HepG2 (cell line): ENCODE data around the gene SGIP1. TPM values are rescaled to one million over a fixed set of nuclear protein-coding genes. Genes with fewer than 3 reads are reported as not detected.

ENCODE experiments used
- ATAC-seq: fragments of 200-7000 bp; cut with Tn5 transposase; 3 replicates; pipeline ENCODE4 v1.9.1; 2020; ENCODE audit warnings: mild to moderate bottlenecking, moderate library complexity
- BruUV-seq: library from RNA; stranded (reverse); fragments of 400-500 nt; replicated peaks from 2 replicates; lab custom pipeline; 2021; lab: Mats Ljungman, UMichigan
- CTCF ChIA-PET: fragments of 300-600 bp; formaldehyde crosslinking; extraction: SDS; loops from one replicate; lab custom pipeline; 2021; ENCODE audit warnings: low total read pairs, inconsistent platforms, low intra/inter-chr PET ratio; lab: Yijun Ruan, JAX
- POLR2A ChIA-PET: fragments of 350-600 bp; sonication (Branson Sonifier 250); formaldehyde crosslinking; loops from one replicate; lab custom pipeline; 2020; ENCODE audit warnings: antibody characterized with exemption, inconsistent platforms; lab: Yijun Ruan, JAX
- DNase-seq: peaks from one replicate; pipeline ENCODE4 v3.0.0-alpha.2; 2015; ENCODE audit warnings: low spot score
- FAIRE-seq: peaks from 3 replicates; lab custom pipeline; 2011; peaks lifted over from hg19 to GRCh38; lab: Jason Lieb, UNC
- H2AFZ ChIP-seq: one replicate; pipeline ENCODE4 v1.6.1; 2011; ENCODE audit warnings: low read length, inconsistent platforms
- H3K27ac ChIP-seq: fragments of 300-600 bp; 3 replicates; pipeline ENCODE4 v1.8.0; 2011; ENCODE audit warnings: mixed run types, mild to moderate bottlenecking, mixed read lengths, low read length, inconsistent platforms; ENCODE audit not compliant: insufficient read depth; ENCODE audit errors: extremely low read length
- H3K27me3 ChIP-seq, 2 experiments: fragments of 200-600 bp in 1 of 2; 2 replicates in 1 of 2; 3 replicates in 1 of 2; pipeline versions ENCODE4 v1.6.0 to v1.8.0; 2011; ENCODE audit warnings: low read length in 2 of 2, mild to moderate bottlenecking in 2 of 2, moderate library complexity in 2 of 2, inconsistent platforms in 1 of 2; ENCODE audit not compliant: insufficient read depth in 2 of 2, control insufficient read depth in 1 of 2
- H3K36me3 ChIP-seq, 2 experiments: fragments of 200-600 bp in 1 of 2; replicated peaks in 1 of 2; 2 replicates in 1 of 2; 3 replicates in 1 of 2; pipeline versions ENCODE4 v1.5.1 to v1.8.0; 2011; ENCODE audit warnings: low read length in 2 of 2, inconsistent platforms in 1 of 2; ENCODE audit not compliant: insufficient read depth in 2 of 2, control insufficient read depth in 1 of 2
- H3K4me1 ChIP-seq: 2 replicates; pipeline ENCODE4 v1.5.1; 2012; ENCODE audit warnings: low read length, inconsistent platforms; ENCODE audit not compliant: insufficient read depth
- H3K4me2 ChIP-seq: 2 replicates; pipeline ENCODE4 v1.6.0; 2011; ENCODE audit warnings: low read depth, low read length, inconsistent platforms
- H3K4me3 ChIP-seq, 3 experiments: fragments of 200-600 bp in 1 of 3; sonication (generic), shearing (Covaris generic) in 1 of 3; replicated peaks in 1 of 3; 2 replicates each; pipeline ENCODE4 v1.5.1; 2011 to 2016; ENCODE audit warnings: low read length in 3 of 3, inconsistent platforms in 2 of 3, low read depth in 2 of 3, mild to moderate bottlenecking in 2 of 3, control low read depth in 1 of 3, mixed read lengths in 1 of 3; ENCODE audit not compliant: insufficient read depth in 1 of 3
- H3K79me2 ChIP-seq: one replicate; pipeline ENCODE4 v1.6.1; 2011; ENCODE audit warnings: low read length, inconsistent platforms; ENCODE audit not compliant: insufficient read depth
- H3K9ac ChIP-seq: 2 replicates; pipeline ENCODE4 v1.6.0; 2011; ENCODE audit warnings: mild to moderate bottlenecking, low read depth, low read length, inconsistent platforms; ENCODE audit not compliant: insufficient read depth
- H3K9me3 ChIP-seq: 2 replicates; pipeline ENCODE4 v1.5.1; 2012; ENCODE audit warnings: mild to moderate bottlenecking, low read length
- H4K20me1 ChIP-seq: 2 replicates; pipeline ENCODE4 v1.6.0; 2011; ENCODE audit warnings: inconsistent platforms, mild to moderate bottlenecking, low read length, moderate library complexity; ENCODE audit not compliant: insufficient read depth
- FOSL2 ChIP-seq: sonication (generic); formaldehyde crosslinking; IDR thresholded peaks from 2 replicates; pipeline ENCODE4 v1.4.0; 2020; ENCODE audit warnings: missing genetic modification reagents
- GMEB2 ChIP-seq: IDR thresholded peaks from 2 replicates; pipeline ENCODE4 v1.6.1; 2016; ENCODE audit warnings: missing biosample characterization, missing genetic modification reagents, low read depth
- HMGA1 ChIP-seq: sonication (generic); formaldehyde crosslinking; conservative IDR thresholded peaks from 2 replicates; pipeline ENCODE4 v1.4.0; 2020; ENCODE audit warnings: missing genetic modification reagents
- IRF2 ChIP-seq: IDR thresholded peaks from 2 replicates; pipeline ENCODE4 v1.6.1; 2018; ENCODE audit warnings: missing genetic modification reagents, missing compliant biosample characterization
- JARID2 ChIP-seq: sonication (generic); formaldehyde crosslinking; IDR thresholded peaks from 2 replicates; pipeline ENCODE4 v1.8.1; 2023; ENCODE audit warnings: missing genetic modification reagents, inconsistent platforms; ENCODE audit not compliant: insufficient replicate concordance
- JUND ChIP-seq: sonication (generic); formaldehyde crosslinking; IDR thresholded peaks from 2 replicates; pipeline ENCODE4 v1.8.0; 2022; ENCODE audit warnings: mild to moderate bottlenecking, missing genetic modification reagents
- MXD4 ChIP-seq: IDR thresholded peaks from 2 replicates; pipeline ENCODE4 v1.6.1; 2016; ENCODE audit warnings: mild to moderate bottlenecking, missing biosample characterization, missing genetic modification reagents
- NR2F2 ChIP-seq: IDR thresholded peaks from 2 replicates; pipeline ENCODE4 v1.6.1; 2012; ENCODE audit warnings: low read depth, inconsistent platforms, borderline replicate concordance
- PRDM4 ChIP-seq: sonication (generic); formaldehyde crosslinking; IDR thresholded peaks from 2 replicates; pipeline ENCODE4 v1.9.0; 2021; ENCODE audit warnings: missing genetic modification reagents, borderline replicate concordance
- SETDB1 ChIP-seq: sonication (generic); formaldehyde crosslinking; IDR thresholded peaks from 2 replicates; pipeline ENCODE4 v1.5.1; 2020; ENCODE audit warnings: missing genetic modification reagents, mild to moderate bottlenecking, borderline replicate concordance
- SKI ChIP-seq: fragments of 450-650 bp; IDR thresholded peaks from one replicate; pipeline ENCODE4 v1.6.1; 2018; ENCODE audit warnings: mild to moderate bottlenecking; ENCODE audit not compliant: partially characterized antibody
- SNRNP70 ChIP-seq: fragments of 200-400 bp; formaldehyde crosslinking; IDR thresholded peaks from 2 replicates; pipeline ENCODE4 v1.6.1; 2017; ENCODE audit warnings: mild to moderate bottlenecking, low read depth, low read length, moderate library complexity
- THAP11 ChIP-seq: IDR thresholded peaks from 2 replicates; pipeline ENCODE4 v1.6.1; 2016; ENCODE audit warnings: missing biosample characterization, missing genetic modification reagents
- ZNF569 ChIP-seq: sonication (generic); formaldehyde crosslinking; IDR thresholded peaks from 2 replicates; pipeline ENCODE4 v1.5.0; 2020; ENCODE audit warnings: mild to moderate bottlenecking, missing genetic modification reagents, moderate library complexity, borderline replicate concordance
- ZNF605 ChIP-seq: sonication (generic); formaldehyde crosslinking; IDR thresholded peaks from 2 replicates; pipeline ENCODE4 v1.8.0; 2022; ENCODE audit warnings: mild to moderate bottlenecking, missing genetic modification reagents
- WGBS: methylation state at CpG from one replicate; pipeline ENCODE4 v1.1.6; 2017; ENCODE audit warnings: low lambda C conversion rate; 5-methylcytosine and 5-hydroxymethylcytosine counted together
- in situ Hi-C: cut with HindIII; loops from 2 replicates; pipeline ENCODE4 v1.10.0; 2017; ENCODE audit warnings: low pct_unique_long_range_greater_than_20kb; ENCODE audit not compliant: extremely low pct_ligation_motif_present
- intact Hi-C: fragments of 100-400 bp; cut with micrococcal nuclease; formaldehyde crosslinking; loops from one replicate; pipeline ENCODE4 v1.10.0; 2022; ENCODE audit not compliant: unreplicated experiment
- polyA plus RNA-seq, 8 experiments: library from polyadenylated mRNA; depleted of rRNA in 3 of 8; stranded (reverse) in 7 of 8; unstranded in 1 of 8; fragments of >200 nt; fragmentation: Illumina TruSeq in 4 of 8; extraction: Trizol in 4 of 8; gene quantifications; 2 replicates each; pipeline versions ENCODE4 v1.2.1 to v1.2.3, GENCODE V29; 2011 to 2016; ENCODE audit warnings: low read depth in 4 of 8, missing spikeins in 1 of 8, mixed read lengths in 1 of 8; ENCODE audit not compliant: insufficient read depth in 1 of 8
- total RNA-seq, 5 experiments: library from RNA; depleted of rRNA; stranded (reverse); fragments of >200 nt; fragmentation: Illumina TruSeq; extraction: Trizol; gene quantifications; 2 replicates each; pipeline ENCODE4 v1.2.3, GENCODE V29; 2016; ENCODE audit warnings: low read depth in 1 of 5
- TF ChIP-seq, protein P1 (sequence below): sonication (generic); formaldehyde crosslinking; IDR thresholded peaks from 2 replicates; pipeline ENCODE4 v1.5.0; 2020; ENCODE audit warnings: mild to moderate bottlenecking, missing genetic modification reagents

The SGIP1 gene
- total and polyA plus RNA-seq, 2 of the 13 experiments (the other 11 are each of a cell fraction or from before 2014, with no cell fraction given): not detected

DNA sequence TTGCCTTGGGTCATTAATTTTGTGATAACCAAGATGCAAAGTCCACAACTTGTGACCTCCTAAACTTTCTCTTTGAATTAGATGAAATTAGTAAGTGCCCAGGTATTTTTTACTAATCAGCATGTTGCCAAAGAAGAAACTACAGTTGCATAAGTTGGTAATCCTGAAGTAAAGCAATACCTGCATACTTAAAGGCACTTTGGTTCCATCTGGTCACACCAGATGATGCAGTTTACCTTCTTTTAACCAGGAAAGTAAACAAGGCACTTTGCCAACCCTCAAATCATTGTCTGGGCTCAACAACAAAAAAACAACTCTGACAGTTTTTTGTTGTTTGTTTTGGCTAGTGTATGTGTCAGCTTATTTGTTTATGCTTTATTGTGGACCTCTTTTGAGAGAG is 162.8 kb downstream of the SGIP1 start (continued):
- TF ChIP-seq SNRNP70 (no peak), IRF2 (CRISPR knock-in tag) (no peak), THAP11 (CRISPR knock-in tag) (no peak), SKI (no peak), ZNF605 (no peak), SETDB1 (CRISPR knock-in tag) (no peak)
- TF ChIP-seq, protein P1, sequence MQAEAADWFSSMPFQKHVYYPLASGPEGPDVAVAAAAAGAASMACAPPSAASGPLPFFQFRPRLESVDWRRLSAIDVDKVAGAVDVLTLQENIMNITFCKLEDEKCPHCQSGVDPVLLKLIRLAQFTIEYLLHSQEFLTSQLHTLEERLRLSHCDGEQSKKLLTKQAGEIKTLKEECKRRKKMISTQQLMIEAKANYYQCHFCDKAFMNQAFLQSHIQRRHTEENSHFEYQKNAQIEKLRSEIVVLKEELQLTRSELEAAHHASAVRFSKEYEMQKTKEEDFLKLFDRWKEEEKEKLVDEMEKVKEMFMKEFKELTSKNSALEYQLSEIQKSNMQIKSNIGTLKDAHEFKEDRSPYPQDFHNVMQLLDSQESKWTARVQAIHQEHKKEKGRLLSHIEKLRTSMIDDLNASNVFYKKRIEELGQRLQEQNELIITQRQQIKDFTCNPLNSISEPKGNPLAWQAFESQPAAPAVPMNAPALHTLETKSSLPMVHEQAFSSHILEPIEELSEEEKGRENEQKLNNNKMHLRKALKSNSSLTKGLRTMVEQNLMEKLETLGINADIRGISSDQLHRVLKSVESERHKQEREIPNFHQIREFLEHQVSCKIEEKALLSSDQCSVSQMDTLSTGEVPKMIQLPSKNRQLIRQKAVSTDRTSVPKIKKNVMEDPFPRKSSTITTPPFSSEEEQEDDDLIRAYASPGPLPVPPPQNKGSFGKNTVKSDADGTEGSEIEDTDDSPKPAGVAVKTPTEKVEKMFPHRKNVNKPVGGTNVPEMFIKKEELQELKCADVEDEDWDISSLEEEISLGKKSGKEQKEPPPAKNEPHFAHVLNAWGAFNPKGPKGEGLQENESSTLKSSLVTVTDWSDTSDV: no peak

GRCh38 chr1:66699213-66699612 is 165.3 kb downstream of the SGIP1 start:
- TF ChIP-seq GMEB2 (CRISPR knock-in tag): no peak
- no peak for TF ChIP-seq HMGA1
- no peak for TF ChIP-seq JARID2 (CRISPR knock-in tag)
- no peak for TF ChIP-seq PRDM4 (CRISPR knock-in tag)
- no peak for TF ChIP-seq NR2F2
- no peak for TF ChIP-seq MXD4 (CRISPR knock-in tag)
- TF ChIP-seq JUND (CRISPR knock-in tag): no peak
- TF ChIP-seq FOSL2 (CRISPR knock-in tag): no peak
- TF ChIP-seq ZNF569 (CRISPR knock-in tag): no peak
- H4K20me1 ChIP-seq: no peaks in the 10 kb centered on the region
- H3K36me3 ChIP-seq: no peaks in the 10 kb centered on the region
- intact Hi-C loops: no loop called here
- H3K79me2 ChIP-seq: no peaks in the 10 kb centered on the region
- ChIA-PET POLR2A (no interaction called here), CTCF (no interaction called here)
- H3K4me3 ChIP-seq: no peak overlapping the region
- no peak overlapping the region for H3K27ac ChIP-seq
- FAIRE-seq (no peak), DNase-seq (no peak), ATAC-seq (no peak)
- WGBS: 10% methylated on average over 5 of the region's 5 CpGs
- no peak overlapping the region for H3K4me2 ChIP-seq
- BruUV-seq: no TSS peak
- H3K9me3 ChIP-seq: no peaks in the 10 kb centered on the region
- 0 out of 2 replicates have a peak, but pooled peaks cover 2% of the 10 kb centered on the region for H3K4me1 ChIP-seq
- H2AFZ ChIP-seq: no peak overlapping the region
- no peak overlapping the region for H3K9ac ChIP-seq
- no peaks in the 10 kb centered on the region for H3K27me3 ChIP-seq
- in situ Hi-C loops: no loop called here
